Stimulated activated CD4-positive, alpha-beta T cell treated with anti-CD3 and anti-CD28 coated beads, Interleukin-15, amount 100 ng/mL, for 24 hours (primary cell): ENCODE data around the gene CD59.
A peak's percentile ranks its signal among the peaks of the same experiment; 100 is the strongest.
"Not testable (repeated sequence)": the region's sequence is repeated elsewhere in the genome, so short reads cannot be mapped to it uniquely, and the experiment has no call there.

Source experiments
- DNase-seq: peaks from one replicate; pipeline ENCODE4 v3.0.0-alpha.2; 2020

CD59 gene

DNA sequence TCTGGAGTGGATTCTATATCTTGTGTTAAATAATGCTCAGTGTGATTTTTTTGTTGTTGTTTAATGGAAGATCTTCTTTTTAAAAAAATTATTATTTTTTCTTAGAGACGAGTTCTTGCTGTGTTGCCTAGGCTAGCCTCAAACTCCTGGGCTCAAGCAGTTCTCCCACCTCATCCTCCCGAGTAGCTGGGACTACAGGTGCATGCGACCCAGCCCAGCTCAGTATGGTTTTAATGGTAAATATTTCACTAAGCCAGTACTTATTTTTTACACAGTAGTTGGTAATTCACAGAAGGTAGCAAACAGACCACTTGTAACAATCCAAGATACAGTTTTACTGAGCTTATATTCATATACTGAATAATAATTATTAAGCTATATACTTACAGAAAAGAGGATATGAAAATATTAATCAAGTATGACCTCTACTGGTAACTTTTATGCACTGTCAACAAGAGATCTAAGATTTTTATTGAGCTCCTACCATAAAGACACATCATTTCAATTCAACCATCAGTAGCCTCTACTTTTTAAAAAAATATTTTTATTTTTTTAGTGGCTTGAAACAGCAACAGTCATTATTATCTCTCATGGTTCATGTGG lies 6.1 kb upstream of the CD59 start:
- DNase-seq = no peak

DNA sequence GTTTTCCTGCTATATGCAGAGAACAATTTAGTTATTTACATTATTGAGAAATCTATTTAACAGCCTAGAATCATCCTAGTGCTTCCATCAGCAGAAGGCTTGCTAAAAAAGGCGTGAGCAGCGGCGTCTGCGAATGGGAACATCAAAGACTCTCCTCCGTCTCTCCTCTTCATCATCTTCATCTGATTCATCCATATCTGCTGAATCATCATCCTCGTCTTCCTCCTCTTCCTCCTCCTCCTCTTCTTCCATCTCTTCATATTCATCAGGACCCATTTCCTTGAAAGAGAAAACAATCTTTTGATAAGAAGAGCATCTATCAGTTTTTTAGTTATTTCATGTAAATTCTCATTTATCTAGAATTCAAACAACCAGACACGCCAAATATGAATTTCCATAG lies 5.6 kb upstream of the CD59 start:
- no peak for DNase-seq

DNA sequence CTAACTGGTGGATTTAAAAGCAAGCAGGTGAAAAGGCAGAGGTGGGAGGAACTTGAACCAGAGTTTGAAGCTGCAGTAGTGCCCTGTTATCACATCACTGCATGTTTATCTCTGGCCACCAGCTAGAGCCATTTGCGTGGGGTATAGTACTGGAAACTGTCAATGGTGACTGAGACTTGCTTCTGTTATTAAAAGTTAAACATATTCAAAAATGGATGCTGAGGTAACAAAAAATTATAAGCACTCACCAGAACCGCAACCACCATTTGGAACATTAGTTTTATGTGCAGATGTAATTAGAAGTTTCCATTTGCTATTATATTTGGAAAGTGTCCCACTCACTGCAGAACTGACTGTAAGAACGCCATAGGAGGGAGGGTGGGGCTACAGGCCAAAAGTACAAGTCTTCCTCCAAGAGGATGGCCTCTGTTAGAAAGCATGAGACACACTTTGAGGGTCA lies 1.2 kb upstream of the CD59 start:
- no peak for DNase-seq

DNA sequence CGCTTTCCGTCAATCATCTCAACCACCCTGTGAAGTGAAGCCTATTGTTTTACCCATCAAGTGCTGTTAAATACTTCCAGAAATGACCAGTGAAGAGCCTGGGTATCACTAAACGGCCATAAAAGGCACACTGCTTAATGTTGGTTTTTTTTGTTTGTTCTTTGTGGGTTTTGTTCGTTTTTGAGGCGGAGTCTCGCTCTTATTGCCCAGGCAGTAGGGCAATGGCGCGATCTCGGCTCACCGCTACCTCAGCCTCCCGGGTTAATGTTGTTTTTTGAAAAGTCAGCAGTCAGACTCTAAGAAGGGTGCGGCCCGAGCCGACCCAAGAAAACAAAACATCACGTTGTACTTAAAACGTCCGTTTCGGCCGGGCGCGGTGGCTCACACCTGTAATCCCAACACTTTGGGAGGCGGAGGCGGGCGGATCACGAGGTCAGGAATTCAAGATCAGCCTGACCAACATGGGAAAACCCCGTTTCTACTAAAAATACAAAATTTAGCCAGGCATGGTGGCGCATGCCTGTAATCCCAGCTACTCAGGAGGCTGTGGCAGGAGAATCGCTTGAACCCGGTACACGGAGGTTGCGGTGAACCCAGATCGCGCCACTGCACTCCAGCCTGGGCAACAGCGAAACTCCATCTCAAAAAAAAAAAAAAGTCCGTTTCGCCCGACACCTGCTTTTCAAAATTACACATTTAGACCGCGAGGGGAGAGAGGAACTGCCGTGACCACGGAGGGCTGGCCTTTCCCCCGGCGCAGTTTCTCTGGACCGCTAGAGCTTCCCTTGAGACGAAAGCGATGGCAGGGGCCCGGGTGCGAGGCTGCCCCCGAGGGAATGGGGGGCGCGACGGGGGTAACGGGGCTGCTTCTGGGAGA lies 714 bp downstream of the CD59 start:
- peak; percentile 60 for DNase-seq

DNA sequence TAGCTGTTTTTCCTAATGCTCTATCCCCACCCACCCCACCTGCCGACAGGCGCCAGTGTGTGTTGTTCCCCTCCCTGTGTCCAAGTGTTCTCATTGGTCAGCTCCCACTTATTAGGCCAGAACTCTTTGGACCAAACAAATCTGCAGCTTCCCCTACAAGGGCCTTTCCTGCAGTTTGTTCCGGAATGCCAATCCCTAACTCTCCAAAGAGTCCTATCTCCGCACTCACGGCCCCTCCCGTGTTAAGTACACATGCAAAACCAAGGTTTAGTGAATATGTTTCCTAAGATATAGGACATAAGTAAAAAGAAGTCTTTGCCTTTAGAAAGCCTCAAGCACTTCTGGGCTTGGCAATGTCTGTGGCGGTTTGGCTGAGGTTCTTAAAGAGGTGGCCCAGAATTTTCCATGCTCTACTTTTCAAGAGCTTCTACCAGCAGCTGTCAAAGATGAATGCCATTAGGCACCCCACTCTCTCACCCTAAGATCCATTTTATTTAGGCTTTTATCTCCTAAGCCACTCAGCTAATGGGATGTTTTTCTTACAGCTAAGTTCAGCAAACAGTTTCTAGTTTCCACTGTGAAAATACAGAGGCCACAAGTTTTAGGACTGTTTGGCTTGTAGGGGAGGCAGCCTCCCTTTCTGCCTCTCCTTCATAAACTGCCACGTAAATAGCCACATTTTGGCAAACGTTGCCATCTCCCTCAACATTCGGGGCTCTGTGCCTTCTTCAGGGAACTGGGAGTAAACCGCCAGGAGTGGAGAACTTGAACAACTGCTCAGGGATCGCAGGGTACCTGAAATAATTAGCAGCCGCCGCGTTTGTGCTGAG lies 1.6 kb downstream of the CD59 start:
- DNase-seq = no peak

DNA sequence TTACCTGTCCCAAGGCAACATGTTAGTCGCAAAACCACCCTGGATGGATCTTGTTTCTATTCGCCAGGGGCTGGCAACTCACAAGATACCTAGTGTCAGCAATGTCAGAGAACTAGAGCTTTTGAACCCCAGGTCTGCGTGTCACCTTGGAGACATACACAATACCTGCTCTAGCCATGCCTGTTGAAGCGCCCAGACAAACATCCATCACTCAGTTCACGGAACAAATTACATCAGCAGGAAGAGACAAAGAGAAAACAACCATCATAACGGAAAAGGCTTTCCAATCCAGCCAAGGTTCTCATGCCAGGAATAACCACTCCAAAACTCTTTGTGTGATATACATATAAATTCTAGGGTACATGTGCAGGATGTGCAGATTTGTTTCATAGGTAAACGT lies 2.2 kb downstream of the CD59 start:
- no peak for DNase-seq

DNA sequence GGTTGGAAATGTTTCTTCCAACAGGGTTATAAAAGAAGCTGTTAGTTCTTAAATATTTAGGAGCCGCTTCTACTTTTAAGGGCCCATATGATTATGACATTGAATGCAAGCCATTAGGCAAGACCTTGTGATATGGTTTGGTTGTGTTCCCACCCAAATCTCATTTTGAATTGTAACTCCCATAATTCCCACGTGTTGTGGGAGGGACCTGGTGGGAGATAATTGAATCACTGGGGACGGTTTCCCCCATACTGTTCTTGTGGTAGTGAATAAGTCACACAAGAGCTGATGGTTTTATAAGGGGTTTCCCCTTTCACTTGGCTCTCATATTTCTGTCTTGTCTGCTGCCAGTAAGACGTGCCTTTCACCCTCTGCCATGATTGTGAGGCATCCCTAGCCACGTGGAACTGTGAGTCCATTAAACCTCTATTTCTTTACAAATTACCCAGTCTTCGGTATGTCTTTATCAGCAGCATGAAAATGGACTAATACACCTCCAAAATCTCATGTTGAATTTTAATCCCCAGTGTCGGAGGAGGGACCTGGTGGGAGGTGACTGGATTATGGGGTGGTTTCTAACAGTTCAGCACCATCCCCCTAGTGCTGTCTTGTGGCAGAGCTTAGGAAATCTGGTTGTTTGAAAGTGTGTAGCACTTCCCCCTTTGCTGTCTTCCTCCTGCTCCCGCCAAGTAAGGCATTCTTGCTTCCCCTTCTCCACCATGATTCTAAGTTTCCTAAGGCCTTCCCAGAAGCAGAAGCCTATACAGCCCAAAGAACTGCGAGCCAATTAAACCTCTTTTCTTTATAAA lies 4.3 kb downstream of the CD59 start:
- DNase-seq = peak; percentile 62

DNA sequence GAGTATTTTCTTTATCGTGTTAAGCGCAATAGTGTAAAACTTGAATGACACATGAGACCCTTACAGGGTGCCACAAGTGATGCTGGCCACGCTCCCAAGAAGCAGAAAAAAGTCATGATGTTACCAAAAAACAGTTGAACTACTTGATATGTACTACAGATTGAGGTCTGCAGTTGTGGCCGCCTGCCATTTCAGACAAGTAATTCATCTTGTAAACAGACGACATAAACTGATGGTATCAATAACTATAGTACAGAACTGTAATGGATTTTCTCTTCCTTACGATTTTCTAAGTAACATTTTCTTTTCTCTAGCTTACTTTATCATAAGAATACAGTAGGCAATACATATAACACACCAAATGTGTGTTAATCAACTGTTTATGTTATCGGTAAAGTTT lies 5.5 kb downstream of the CD59 start:
- no peak for DNase-seq

DNA sequence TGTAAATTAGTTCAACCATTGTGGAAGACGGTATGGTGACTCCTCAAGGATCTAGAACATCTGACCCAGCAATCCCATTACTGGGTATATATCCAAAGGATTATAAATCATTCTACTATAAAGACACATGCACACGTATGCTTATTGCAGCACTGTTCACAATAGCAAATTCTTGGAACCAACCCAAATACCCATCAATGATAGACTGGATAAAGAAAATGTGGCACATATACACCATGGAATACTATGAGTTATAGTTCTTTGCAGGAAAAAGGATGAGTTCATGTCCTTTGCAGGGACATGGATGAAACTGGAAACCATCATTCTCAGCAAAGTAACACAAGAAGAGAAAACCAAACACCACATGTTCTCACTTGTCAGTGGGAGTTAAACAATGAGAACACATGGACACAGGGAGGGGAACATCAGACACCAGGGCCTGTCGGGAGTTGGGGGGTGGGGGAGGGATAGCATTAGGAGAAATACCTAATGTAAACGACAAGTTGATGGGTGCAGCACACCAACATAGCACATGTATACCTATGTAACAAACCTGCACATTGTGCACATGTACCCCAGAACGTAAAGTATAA lies 7.1 kb downstream of the CD59 start:
- not testable (repeated sequence) for DNase-seq

DNA sequence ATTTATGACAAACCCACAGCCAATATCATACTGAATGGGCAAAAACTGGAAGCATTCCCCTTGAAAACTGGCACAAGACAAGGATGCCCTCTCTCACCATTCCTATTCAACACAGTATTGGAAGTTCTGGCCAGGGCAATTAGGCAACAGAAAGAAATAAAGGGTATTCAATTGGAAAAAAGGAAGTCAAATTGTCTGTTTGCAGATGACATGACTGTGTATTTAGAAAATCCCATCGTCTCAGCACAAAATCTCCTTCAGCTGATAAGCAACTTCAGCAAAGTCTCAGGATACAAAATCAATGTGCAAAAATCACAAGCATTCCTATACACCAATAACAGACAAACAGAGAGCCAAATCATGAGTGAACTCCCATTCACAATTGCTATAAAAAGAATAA lies 8.7 kb downstream of the CD59 start:
- DNase-seq = not testable (repeated sequence)

DNA sequence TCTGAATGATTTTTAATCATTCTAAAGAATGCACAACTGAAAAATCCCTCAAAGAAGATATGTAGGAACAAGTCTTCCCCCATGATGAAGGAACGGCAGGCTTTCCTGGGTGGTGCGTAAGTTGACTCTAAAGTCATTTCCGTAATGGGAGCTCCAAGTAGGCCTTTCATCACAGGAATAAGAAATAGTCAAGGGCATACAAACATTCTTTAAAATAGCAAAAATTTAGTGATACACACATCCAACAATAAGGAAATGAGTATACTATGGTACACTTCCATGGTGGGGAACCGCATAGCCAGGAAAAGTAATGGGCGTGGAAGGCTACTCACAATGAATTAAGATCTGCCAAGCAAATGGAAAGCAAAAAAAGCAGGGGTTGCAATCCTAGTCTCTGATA lies 10.7 kb downstream of the CD59 start:
- DNase-seq = no peak

DNA sequence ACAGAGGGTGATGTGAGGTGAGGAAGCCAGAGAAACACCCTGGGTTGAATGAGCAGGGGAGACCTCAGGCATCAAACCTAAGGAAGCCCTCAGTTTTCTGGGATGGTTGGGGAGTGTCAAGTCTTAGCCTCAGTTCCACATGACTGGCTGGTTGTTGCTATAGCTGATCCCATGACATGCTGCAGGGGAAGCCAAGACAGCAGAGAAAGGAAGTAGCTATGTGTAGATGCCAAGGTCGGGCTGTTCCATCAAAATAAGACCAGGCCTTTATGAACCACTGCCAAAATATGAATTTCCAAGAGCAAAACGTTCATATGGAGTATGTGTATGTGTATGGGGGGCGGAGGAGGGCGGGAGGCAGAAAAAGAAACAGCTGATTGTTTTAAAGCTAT lies 11.6 kb downstream of the CD59 start:
- no peak for DNase-seq

DNA sequence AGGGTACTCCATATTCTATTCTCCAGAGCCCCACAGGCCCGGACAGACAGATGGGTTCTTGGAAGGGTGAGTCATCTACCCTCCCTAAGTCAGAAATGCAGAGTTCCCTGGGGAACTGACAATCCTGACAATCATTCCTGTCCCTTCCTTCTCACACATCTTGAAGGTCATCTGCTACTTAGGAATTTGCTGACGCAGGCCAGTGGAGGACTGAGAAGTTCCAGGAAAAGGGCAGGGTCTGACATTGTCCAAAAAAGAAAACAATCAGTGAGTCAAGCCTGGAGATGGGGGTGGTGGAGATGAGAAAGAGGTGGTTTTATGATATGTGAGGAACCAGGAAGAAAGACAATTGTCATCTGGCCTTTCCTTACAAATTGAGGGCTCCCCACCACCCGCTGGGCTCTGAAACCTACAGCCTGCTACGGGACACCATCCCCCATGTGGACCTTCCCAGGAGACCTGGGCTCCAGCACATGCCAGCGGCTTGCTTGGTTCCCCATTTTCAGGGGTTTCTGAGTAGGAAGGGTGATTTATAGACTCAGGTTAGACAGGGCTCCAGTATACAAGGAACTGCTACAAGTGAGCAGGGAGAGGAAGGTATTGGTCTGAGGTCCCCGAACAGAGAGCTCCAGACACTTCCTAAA lies 12.9 kb downstream of the CD59 start:
- DNase-seq = no peak

DNA sequence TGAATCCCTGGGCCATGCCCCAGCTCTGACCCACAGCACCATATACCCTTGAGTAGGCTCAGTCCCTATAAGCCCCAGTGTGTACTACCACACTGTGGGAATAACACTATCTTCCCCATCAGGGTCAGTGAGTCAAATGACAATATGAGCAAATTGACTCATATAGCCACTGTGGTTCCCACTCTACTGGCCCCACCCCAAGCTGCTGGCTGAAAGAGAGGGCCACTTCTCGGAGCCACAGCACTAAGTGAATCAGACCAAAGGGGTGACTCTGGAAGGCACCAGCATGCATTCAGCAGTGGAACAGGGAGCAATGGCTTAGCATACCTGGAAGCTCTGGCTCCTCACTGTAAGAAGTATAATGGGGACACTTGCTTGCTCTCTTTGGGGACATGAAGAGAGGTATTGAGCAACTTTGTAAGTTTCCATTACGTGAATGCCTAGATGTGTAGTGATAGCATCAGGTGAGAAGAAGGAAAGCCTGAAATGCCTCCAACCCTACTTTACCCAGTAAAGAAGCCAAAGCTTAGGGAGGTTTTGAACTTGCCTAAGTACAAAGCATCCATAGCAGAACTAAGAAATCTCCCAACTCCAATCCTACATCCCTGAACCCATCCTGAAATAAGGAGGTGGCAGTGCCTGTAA lies 13.5 kb downstream of the CD59 start:
- peak; percentile 77 for DNase-seq

DNA sequence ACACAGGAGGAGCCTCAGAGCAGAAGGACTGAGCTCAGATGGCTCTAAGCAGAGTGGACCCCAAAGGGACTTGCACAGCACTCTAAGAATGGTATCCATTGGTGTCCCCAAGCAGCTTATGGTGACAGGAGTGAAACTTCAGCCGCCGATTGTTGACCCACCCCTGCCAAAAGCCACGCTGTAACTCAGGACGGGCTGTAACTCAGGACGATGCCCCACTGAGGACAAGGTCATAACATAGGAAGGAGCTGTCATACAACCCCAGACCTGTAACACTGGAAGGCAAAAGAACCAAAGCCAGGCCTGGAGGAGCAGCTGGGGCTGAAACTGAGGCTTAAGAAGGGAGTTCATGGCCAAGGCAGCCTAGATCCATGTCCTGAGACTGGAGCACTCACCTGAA lies 14.2 kb downstream of the CD59 start:
- DNase-seq = no peak

DNA sequence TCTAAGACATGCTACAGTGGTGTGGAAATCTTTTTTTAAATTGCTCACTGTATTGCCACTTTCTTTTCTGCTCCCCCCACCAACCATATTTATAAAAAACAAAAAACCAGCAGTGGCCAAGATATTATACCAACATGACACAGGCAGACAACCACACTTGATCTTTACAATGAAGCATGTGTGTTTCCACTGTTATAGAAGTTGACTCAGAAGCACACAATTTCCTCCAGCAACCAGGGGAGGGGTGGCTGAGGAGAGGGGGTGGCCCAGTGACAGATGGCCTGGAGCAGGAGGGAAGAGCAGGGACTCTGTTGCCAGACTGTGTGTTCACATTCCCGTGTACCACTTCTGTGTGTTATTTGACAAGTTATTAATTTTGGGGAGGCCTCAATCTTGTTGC lies 14.8 kb downstream of the CD59 start:
- DNase-seq = no peak

DNA sequence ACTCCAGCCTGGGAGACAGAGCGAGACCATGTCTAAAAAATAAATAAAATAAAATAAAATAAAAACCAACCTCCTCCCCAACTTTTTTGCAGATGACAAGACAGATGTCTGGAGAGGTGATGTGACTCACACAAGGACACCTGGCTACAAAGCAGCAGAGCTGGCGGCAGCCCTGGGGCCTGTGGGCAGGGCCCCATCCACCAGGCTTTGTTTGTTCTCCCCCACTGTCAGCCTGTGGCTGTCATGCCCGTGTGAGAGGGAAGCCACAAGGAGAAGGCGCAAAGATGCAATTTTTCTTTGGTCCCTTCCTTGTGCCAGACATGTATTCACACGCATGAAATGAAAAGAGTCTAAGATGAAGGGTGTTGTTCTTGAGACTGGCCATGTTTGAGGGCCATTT lies 16.6 kb downstream of the CD59 start:
- no peak for DNase-seq

DNA sequence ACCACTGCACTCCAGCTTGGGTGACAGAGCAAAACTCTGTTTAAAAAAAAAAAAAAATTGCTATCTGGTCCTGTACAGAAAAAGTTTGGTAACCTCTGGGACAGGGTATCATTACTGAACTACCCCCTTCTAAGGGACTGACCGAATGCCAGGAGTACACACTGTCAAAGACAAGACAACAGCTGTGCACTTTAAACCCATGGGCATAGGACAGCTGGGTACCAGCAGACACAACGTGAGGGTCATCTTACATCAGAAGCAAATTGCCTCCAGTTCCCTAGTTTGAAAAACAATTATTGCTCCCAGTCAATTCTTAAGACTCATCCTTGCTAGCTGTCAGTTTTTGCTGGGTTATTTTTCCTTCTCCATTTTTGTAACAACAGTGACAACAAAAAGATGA lies 17.8 kb downstream of the CD59 start:
- no peak for DNase-seq

DNA sequence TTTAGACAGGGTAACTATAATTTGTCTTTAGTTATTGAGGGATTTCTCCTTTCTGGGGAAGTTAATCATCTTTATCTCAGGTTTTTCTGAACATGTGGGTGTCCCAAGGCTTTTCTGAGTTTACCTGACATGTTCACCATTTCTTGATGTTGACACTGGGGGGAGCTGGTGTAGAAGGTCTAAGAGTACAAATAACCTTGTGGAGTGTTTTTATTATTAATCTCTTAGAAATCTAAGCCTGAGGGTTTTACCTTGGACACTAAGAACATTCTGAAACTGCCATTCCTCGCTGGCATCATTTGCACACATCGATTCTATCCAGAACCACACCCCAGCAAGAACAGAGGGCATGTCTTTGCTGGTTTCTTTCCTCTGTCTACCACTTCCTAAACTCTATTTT lies 20.0 kb downstream of the CD59 start:
- no peak for DNase-seq

DNA sequence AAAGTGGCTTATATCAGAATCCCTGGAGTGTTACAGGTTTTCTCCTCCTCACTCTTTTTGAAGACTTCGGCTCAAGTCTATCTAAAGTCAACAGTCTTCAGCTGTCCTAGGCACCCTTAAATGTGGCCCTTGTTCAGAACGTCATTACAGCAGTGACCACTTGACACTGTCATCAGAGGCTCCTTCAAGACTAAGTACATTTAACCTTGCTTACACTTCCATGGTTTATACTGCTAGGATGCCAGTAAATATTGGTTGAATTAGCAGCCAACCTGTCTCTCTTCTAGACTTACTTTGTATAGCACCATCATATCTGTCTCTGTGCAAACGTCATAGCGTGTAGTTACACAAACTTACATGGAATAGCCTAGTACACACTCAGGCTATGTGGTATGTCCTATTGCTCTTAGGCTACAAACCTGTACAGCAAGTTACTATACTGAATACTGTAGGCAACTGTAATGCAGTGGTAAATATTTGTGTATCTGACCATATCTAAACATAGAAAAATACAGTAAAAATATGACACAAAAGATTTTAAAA lies 22.3 kb downstream of the CD59 start:
- DNase-seq = no peak
